ENCODE results near the gene MNX1. TPM values are rescaled to one million over a fixed set of nuclear protein-coding genes. Genes with fewer than 3 reads are reported as not detected.

MNX1 gene
- total RNA-seq, 4 donors from 2014 or later, result not detected

DNA sequence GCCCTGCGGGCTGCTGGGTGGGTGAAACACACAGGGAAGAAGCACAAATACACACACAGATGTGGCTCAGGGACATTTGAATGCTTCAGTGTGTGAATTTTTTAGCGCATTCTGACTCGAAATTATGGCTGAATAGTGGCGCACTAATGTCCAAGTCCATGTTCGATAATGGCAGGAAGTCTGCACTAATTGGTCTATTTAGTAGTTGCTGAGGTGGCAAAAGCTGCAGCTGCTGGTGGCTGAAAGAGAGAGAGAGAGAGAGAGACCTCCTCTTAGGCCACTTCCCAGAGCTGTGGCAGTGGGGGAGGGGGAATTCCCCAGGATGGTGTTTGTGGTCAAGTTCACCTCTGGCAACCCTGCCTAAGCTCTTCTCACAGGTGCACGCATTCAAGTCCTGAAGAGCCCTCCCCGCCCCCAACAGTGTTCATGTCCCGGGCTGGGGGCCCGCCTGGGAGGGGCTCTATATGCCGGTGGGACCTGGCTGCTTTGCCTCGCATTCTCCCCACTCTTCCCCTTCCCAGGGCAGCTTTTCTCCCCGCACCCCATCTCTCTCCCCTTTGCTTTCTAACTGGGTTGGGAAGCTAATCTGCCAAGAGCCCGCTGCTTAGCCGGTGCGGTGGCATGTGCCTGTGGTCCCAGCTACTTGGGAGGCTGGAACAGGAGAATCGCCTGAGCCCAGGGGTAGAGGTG lies 6.0 kb upstream of the MNX1 start:
- Histone ChIP-seq H3K4me3 (no peak overlapping the region), H3K9me3 (no peaks in the 10 kb centered on the region), H3K36me3 (no peaks in the 10 kb centered on the region), H3K27ac (no peak overlapping the region), H3K4me1 (peaks cover 0 to 38% (median 14%) of the 10 kb centered on the region in 4 donors), H3K27me3 (peaks cover 5 to 99% of the 10 kb centered on the region in 2 donors)
- no peak for TF ChIP-seq CTCF (IDR thresholded peaks at IDR 0.05)
- no peak for TF ChIP-seq EP300 (IDR thresholded peaks at IDR 0.05)
- no peak for TF ChIP-seq POLR2A (IDR thresholded peaks at IDR 0.05)
- 6 to 7% methylated on average over 14 to 16 of the region's 16 CpGs for WGBS, 2 donors
- no peak for DNase-seq (ENCODE audit: low spot score in 2 of 2)

DNA sequence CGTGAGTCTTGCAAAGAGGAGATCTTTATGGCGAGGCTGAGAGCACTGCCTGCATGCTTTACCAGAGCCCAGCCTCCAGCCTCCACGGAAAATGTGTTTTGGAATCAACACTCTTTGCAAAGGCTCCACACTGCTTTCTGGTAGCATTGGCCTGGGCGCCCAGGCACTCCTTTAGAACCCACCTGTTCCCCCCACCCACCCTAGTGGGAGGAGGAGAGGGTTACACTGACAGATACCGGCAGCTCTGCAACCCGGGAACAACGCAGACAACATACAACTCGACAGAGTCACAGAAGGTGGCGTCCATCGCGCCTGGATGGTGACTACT lies 5.5 kb upstream of the MNX1 start:
- TF ChIP-seq CTCF (IDR thresholded peaks at IDR 0.05) (no peak), EP300 (IDR thresholded peaks at IDR 0.05) (no peak), POLR2A (IDR thresholded peaks at IDR 0.05) (no peak)
- Histone ChIP-seq H3K27ac (no peak overlapping the region), H3K36me3 (no peaks in the 10 kb centered on the region), H3K4me1 (peaks cover 0 to 38% (median 15%) of the 10 kb centered on the region in 4 donors), H3K27me3 (peaks cover 2 to 100% of the 10 kb centered on the region in 2 donors), H3K9me3 (no peaks in the 10 kb centered on the region), H3K4me3 (no peak overlapping the region)
- DNase-seq (ENCODE audit: low spot score in 2 of 2), result no peak
- WGBS, 2 donors, result 10 to 12% methylated on average over 11 of the region's 11 CpGs

- no peak for DNase-seq (ENCODE audit: low spot score in 2 of 2)
- peaks cover 0 to 96% of the 10 kb centered on the region in 2 donors for H3K27me3 ChIP-seq
- no peaks in the 10 kb centered on the region for H3K9me3 ChIP-seq
- H3K4me3 ChIP-seq, result no peak overlapping the region
- TF ChIP-seq CTCF (IDR thresholded peaks at IDR 0.05) (no peak), POLR2A (IDR thresholded peaks at IDR 0.05) (no peak), EP300 (IDR thresholded peaks at IDR 0.05) (no peak)
- WGBS, 2 donors, result 24 to 28% methylated on average over 12 of the region's 12 CpGs
- H3K36me3 ChIP-seq, result no peaks in the 10 kb centered on the region
- H3K27ac ChIP-seq, result no peak overlapping the region
- peaks cover 0 to 37% (median 12%) of the 10 kb centered on the region in 4 donors for H3K4me1 ChIP-seq
These were observed 4.4 kb upstream of the MNX1 start for GRCh38 chr7:157014635-157015555.

GRCh38 chr7:157013602-157014549 lies 3.4 kb upstream of the MNX1 start:
- no peak for DNase-seq (ENCODE audit: low spot score in 2 of 2)
- no peak for TF ChIP-seq EP300 (IDR thresholded peaks at IDR 0.05)
- peaks cover 0 to 93% of the 10 kb centered on the region in 2 donors for H3K27me3 ChIP-seq
- H3K36me3 ChIP-seq, result no peaks in the 10 kb centered on the region
- H3K4me3 ChIP-seq, result no peak overlapping the region
- H3K4me1 ChIP-seq, result peaks cover 0 to 35% (median 8%) of the 10 kb centered on the region in 4 donors
- no peak overlapping the region for H3K27ac ChIP-seq
- no peaks in the 10 kb centered on the region for H3K9me3 ChIP-seq
- 19 to 21% methylated on average over 13 of the region's 13 CpGs for WGBS, 2 donors

DNA sequence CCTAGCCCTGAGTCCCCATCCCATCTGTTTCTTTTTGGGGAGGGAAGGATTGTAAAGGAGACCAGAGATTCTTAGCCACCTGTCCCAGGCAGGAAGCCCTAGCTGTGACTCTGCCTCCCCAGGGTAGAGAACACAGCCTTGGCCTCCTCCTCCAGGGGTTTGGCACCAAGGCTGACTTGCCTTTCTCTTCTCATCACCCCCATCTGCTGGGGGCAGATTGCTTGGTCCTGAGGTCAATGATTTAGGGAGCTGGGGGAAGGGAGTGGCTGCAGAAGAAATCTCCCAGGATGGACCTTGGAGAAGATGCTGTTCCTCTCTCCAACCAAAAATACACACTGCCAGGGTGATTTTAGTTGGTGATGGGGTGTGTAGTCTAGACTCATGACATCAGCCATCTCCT lies 2.6 kb upstream of the MNX1 start:
- H3K36me3 ChIP-seq, result no peaks in the 10 kb centered on the region
- peaks cover 0 to 29% (median 5%) of the 10 kb centered on the region in 4 donors for H3K4me1 ChIP-seq
- no peak overlapping the region for H3K27ac ChIP-seq
- H3K9me3 ChIP-seq, result no peaks in the 10 kb centered on the region
- H3K4me3 ChIP-seq, result no peak overlapping the region
- H3K27me3 ChIP-seq, result peaks cover 0 to 93% of the 10 kb centered on the region in 2 donors
- TF ChIP-seq EP300 (IDR thresholded peaks at IDR 0.05) (no peak), POLR2A (IDR thresholded peaks at IDR 0.05) (no peak), CTCF (IDR thresholded peaks at IDR 0.05) (no peak)
- DNase-seq (ENCODE audit: low spot score in 2 of 2), result no peak

All from tibial nerve (tissue), 4 donors.